SK-MEL-5 (cell line): ENCODE results near the gene TMEM72. TPM values are rescaled to one million over a fixed set of nuclear protein-coding genes. Genes with fewer than 3 reads are reported as not detected.
A peak's percentile ranks its signal among the peaks of the same experiment; 100 is the strongest.
"Not testable (repeated sequence)": the region's sequence is repeated elsewhere in the genome, so short reads cannot be mapped to it uniquely, and the experiment has no call there.

Source experiments
- DNase-seq: peaks from one replicate; pipeline ENCODE4 v3.0.0-alpha.2; 2016; ENCODE audit warnings: low read depth, low spot score
- in situ Hi-C: cut with HindIII; loops from 2 replicates; pipeline ENCODE4 v1.10.0; 2016; ENCODE audit warnings: low sequenced_read_pairs, high pct_unique_total_duplicates, low pct_unique_long_range_greater_than_20kb
- polyA plus RNA-seq, 2 experiments: library from polyadenylated mRNA; depleted of rRNA; stranded (reverse); fragments of >200 nt; gene quantifications; 2 replicates each; pipeline ENCODE4 v1.2.3, GENCODE V29; 2015
- total RNA-seq: library from RNA; depleted of rRNA; stranded (reverse); fragments of >200 nt; shearing (Covaris generic); gene quantifications from 2 replicates; pipeline ENCODE4 v1.2.3, GENCODE V29; 2014; rRNA removed

The TMEM72 gene
- not detected in 2 replicates for total RNA-seq
- polyA plus RNA-seq (2015; cell fraction: cytosol; rRNA removed) = not detected in 2 replicates
- polyA plus RNA-seq (2015; cell fraction: nucleus; rRNA removed) = not detected in 2 replicates

GRCh38 chr10:44911081-44911540 is at the start of gene TMEM72:
Gene TMEM72, plus strand, starts transcription at chr10:44911337. Its CDS starts 176 bp downstream, at chr10:44911513.
- in situ Hi-C loops = no loop called here
- no peak for DNase-seq

GRCh38 chr10:44862006-44862751 is 49.0 kb upstream of the TMEM72 start:
- in situ Hi-C loops = no loop called here

GRCh38 chr10:44862924-44863323 is 48.2 kb upstream of the TMEM72 start:
- DNase-seq = no peak
- in situ Hi-C loops = no loop called here

More at GRCh38 chr10:44862006-44862751, 49.0 kb upstream of the TMEM72 start:
- DNase-seq = no peak

- no peak for DNase-seq
- in situ Hi-C loops = no loop called here
Measured at GRCh38 chr10:44863344-44864047, 47.6 kb upstream of the TMEM72 start.

GRCh38 chr10:44864051-44864450 is 47.1 kb upstream of the TMEM72 start:
- in situ Hi-C loops = no loop called here
- DNase-seq = no peak

GRCh38 chr10:44864637-44865288 is 46.4 kb upstream of the TMEM72 start:
- in situ Hi-C loops = no loop called here
- DNase-seq = peak; percentile 77

- no peak for DNase-seq
- in situ Hi-C loops = no loop called here
Measured at GRCh38 chr10:44865289-44865671, 45.9 kb upstream of the TMEM72 start.

- in situ Hi-C loops = not testable (repeated sequence)
Measured at GRCh38 chr10:44866367-44866766, 44.8 kb upstream of the TMEM72 start.

GRCh38 chr10:44870031-44870430 is 41.1 kb upstream of the TMEM72 start:
- no peak for DNase-seq
- in situ Hi-C loops = no loop called here

More at GRCh38 chr10:44866367-44866766, 44.8 kb upstream of the TMEM72 start:
- not testable (repeated sequence) for DNase-seq

GRCh38 chr10:44873160-44873559 is 38.0 kb upstream of the TMEM72 start:
- in situ Hi-C loops = no loop called here
- no peak for DNase-seq

- no peak for DNase-seq
- in situ Hi-C loops = no loop called here
Measured at GRCh38 chr10:44874166-44874565, 37.0 kb upstream of the TMEM72 start.

GRCh38 chr10:44878706-44879530 is 32.2 kb upstream of the TMEM72 start:
- in situ Hi-C loops = no loop called here
- DNase-seq = peak; percentile 66

- in situ Hi-C loops = no loop called here
- DNase-seq = no peak
Measured at GRCh38 chr10:44879531-44879899, 31.6 kb upstream of the TMEM72 start.

GRCh38 chr10:44880090-44880715 is 30.9 kb upstream of the TMEM72 start:
- in situ Hi-C loops = no loop called here
- DNase-seq = no peak

- in situ Hi-C loops = no loop called here
- no peak for DNase-seq
Measured at GRCh38 chr10:44881649-44882048, 29.5 kb upstream of the TMEM72 start.

GRCh38 chr10:44882166-44882720 is 28.9 kb upstream of the TMEM72 start:
- in situ Hi-C loops = no loop called here
- DNase-seq = no peak
